MM.1S (cell line): ENCODE results near the gene SLC39A9.

Experiments
- EZH2 ChIP-seq: fragments of 300-600 bp; sonication (generic); optimal IDR thresholded peaks from 2 replicates; pipeline ENCODE3; 2017; ENCODE audit warnings: low read depth, mild to moderate bottlenecking, antibody characterized with exemption, low read length, mixed read lengths
- EZH2phosphoT487 ChIP-seq: fragments of 300-600 bp; sonication (generic); IDR thresholded peaks from 2 replicates; pipeline ENCODE4 v1.6.1; 2018; ENCODE audit warnings: antibody characterized with exemption, low read length
- TF ChIP-seq, protein P1 (sequence below): fragments of 300-600 bp; sonication (generic); IDR thresholded peaks from 2 replicates; pipeline ENCODE4 v1.5.1; 2016; ENCODE audit warnings: antibody characterized with exemption, low read length, mixed read lengths

GRCh38 chr14:69378274-69378673, 20.2 kb upstream of the SLC39A9 start:
- TF ChIP-seq EZH2 (no peak), EZH2phosphoT487 (no peak)
- TF ChIP-seq, protein P1, sequence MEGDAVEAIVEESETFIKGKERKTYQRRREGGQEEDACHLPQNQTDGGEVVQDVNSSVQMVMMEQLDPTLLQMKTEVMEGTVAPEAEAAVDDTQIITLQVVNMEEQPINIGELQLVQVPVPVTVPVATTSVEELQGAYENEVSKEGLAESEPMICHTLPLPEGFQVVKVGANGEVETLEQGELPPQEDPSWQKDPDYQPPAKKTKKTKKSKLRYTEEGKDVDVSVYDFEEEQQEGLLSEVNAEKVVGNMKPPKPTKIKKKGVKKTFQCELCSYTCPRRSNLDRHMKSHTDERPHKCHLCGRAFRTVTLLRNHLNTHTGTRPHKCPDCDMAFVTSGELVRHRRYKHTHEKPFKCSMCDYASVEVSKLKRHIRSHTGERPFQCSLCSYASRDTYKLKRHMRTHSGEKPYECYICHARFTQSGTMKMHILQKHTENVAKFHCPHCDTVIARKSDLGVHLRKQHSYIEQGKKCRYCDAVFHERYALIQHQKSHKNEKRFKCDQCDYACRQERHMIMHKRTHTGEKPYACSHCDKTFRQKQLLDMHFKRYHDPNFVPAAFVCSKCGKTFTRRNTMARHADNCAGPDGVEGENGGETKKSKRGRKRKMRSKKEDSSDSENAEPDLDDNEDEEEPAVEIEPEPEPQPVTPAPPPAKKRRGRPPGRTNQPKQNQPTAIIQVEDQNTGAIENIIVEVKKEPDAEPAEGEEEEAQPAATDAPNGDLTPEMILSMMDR: no peak
